Fibroblast of skin of abdomen (primary cell): ENCODE data around the gene GRIK1.
A peak's percentile ranks its signal among the peaks of the same experiment; 100 is the strongest.
"Not testable (repeated sequence)": the region's sequence is repeated elsewhere in the genome, so short reads cannot be mapped to it uniquely, and the experiment has no call there.

ENCODE experiments used
- DNase-seq: peaks from one replicate; pipeline ENCODE4 v3.0.0-alpha.2; 2013

GRIK1 gene

DNA sequence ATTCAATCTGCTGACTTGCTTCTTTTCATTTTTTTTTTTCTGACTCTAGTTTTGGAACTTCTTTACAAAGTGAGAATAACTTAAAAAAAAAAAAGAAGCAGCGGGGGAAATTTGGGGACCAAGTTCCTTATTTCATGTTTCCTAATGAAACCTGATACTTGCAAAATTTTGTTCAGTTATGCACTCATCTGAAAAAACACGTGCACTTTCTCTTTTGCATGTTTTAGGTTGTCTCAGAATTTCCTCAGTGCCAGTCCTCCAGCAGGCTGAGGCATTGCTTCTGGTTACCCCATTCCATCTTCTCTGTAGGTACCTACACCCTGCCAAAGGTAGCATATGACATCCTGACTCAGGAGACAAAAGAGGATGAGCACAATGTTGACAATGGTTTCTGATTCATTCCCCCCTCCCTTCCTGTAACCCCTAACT, 299.7 kb downstream of the GRIK1 start:
- no peak for DNase-seq

GRCh38 chr21:29639366-29640079, 300.3 kb downstream of the GRIK1 start:
- DNase-seq = no peak

DNA sequence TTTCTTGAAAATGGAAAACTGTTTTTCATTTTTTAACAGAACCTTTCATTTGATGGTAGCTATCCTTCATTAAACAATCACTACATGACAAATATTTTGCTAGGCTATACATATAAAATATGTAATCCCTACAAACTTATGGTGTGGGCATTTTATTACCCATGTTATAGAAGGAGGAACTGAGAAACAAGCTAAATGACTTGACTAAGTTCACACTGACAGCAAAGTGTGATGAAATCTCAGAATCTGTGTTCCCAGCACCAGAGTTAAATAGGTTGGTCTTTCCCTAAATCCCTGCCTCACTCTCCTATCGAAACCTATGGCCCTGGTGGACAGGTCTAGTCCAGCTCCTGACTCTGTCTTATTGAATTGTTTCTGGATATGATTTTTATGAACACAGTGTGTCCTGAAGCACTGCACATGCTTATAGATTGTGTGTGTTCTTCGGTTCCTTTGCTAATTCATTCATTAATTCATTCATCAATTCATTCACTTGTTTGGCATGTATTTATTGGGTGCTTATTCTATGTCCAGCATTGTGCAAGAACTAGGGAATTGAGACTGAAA, 301.0 kb downstream of the GRIK1 start:
- DNase-seq = no peak

- no peak for DNase-seq
Observed at GRCh38 chr21:29638138-29638537, 301.7 kb downstream of the GRIK1 start.

GRCh38 chr21:29637553-29637952, 302.2 kb downstream of the GRIK1 start:
- DNase-seq = no peak

- no peak for DNase-seq
Observed at GRCh38 chr21:29637134-29637533, 302.7 kb downstream of the GRIK1 start.

- no peak for DNase-seq
Observed at GRCh38 chr21:29634418-29634817, 305.4 kb downstream of the GRIK1 start.

GRCh38 chr21:29633756-29634155, 306.0 kb downstream of the GRIK1 start:
- no peak for DNase-seq

GRCh38 chr21:29630441-29630840, 309.4 kb downstream of the GRIK1 start:
- no peak for DNase-seq

- DNase-seq = no peak
Observed at GRCh38 chr21:29627905-29628304, 311.9 kb downstream of the GRIK1 start.

GRCh38 chr21:29626801-29627470, 312.9 kb downstream of the GRIK1 start:
- peak; percentile 43 for DNase-seq

GRCh38 chr21:29625990-29626389, 313.8 kb downstream of the GRIK1 start:
- DNase-seq = no peak

GRCh38 chr21:29624776-29625175, 315.0 kb downstream of the GRIK1 start:
- no peak for DNase-seq

GRCh38 chr21:29621525-29621924, 318.3 kb downstream of the GRIK1 start:
- DNase-seq = no peak

DNA sequence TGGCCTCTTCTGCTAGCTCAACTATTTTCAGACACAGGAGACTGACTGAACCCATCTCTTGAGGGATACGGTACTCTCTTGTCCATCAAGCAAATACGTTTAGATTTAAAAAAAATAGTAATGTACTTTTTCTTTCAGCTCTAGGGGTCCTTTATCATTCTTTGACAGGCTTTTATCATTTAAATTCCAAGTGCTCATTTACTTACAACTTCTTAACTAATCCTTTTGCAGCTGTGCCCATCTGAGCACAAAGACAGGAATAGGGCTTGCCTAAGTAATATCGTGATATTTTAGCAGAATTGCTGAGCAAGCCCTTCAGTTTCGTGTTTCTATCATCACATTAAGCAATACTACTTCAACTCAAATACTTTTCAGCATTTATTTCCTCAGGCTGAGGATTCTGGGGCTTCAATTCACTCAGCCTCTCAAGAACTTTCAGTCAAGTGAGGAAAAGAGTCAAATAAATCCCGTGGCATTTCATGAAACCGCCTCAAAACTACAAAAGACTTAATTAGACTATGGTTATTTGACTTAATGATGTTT, 323.5 kb downstream of the GRIK1 start:
- DNase-seq = no peak

GRCh38 chr21:29613877-29614276, 325.9 kb downstream of the GRIK1 start:
- no peak for DNase-seq

GRCh38 chr21:29613021-29613420, 326.8 kb downstream of the GRIK1 start:
- peak; percentile 3 for DNase-seq

- DNase-seq = no peak
Observed at GRCh38 chr21:29610779-29611360, 328.9 kb downstream of the GRIK1 start.

DNA sequence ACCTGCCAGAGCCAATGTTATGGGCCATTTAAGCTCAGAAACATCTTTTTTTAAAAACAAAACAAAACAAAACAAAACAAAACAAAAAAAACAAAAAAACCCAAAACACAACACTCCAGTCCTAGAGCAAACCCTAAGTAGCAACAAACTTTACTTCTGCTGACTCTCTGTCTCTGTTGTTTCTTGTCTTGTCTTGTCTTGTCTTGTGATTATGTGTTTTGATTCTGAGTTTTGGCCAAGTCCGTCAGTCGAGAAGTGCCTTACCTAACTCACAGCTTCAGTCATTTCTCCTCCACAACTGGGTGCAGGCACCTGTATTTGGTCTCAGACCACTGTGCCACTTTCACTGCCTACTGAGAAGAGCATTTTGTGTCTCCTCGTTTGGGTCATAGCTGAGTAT, 333.2 kb downstream of the GRIK1 start:
- DNase-seq = no peak

- not testable (repeated sequence) for DNase-seq
Observed at GRCh38 chr21:29605219-29605618, 334.6 kb downstream of the GRIK1 start.

- no peak for DNase-seq
Observed at GRCh38 chr21:29604076-29604475, 335.7 kb downstream of the GRIK1 start.

- DNase-seq = no peak
Observed at GRCh38 chr21:29601047-29601446, 338.7 kb downstream of the GRIK1 start.

DNA sequence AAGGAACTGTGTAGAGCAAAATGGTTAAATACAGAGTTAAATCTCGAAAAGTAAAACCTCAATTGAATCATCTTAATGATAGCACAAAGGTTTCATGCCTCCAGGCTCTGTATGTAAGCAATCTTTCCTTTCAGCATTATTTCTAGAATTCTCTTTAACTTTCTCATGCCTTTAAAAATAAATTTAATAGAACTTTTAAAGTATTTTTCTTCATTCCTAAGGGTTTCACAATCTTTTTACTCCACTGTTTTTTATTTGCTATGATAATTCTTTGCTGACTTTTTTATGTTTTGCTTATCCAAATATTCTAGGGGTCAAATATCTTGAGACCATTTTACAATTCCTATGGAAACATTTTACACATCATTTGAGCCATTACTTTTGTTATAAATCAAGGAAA, 353.1 kb downstream of the GRIK1 start:
- DNase-seq = no peak
